A549 treated with Mapracorat at 1 μM for 4 hours (cell line): Measurements from ENCODE around the gene FOXP3. TPM values are rescaled to one million over a fixed set of nuclear protein-coding genes. Genes with fewer than 3 reads are reported as not detected.

ENCODE experiments used
- total RNA-seq: library from RNA; stranded (reverse); fragments of 200-300 nt; extraction: Qiagen RNA extraction; gene quantifications from 5 replicates; pipeline ENCODE4 v1.2.3, GENCODE V29; 2022

FOXP3 gene, protein sequence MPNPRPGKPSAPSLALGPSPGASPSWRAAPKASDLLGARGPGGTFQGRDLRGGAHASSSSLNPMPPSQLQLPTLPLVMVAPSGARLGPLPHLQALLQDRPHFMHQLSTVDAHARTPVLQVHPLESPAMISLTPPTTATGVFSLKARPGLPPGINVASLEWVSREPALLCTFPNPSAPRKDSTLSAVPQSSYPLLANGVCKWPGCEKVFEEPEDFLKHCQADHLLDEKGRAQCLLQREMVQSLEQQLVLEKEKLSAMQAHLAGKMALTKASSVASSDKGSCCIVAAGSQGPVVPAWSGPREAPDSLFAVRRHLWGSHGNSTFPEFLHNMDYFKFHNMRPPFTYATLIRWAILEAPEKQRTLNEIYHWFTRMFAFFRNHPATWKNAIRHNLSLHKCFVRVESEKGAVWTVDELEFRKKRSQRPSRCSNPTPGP
- 0.12 to 0.19 TPM (median 0.14 TPM) in 5 replicates for total RNA-seq

DNA sequence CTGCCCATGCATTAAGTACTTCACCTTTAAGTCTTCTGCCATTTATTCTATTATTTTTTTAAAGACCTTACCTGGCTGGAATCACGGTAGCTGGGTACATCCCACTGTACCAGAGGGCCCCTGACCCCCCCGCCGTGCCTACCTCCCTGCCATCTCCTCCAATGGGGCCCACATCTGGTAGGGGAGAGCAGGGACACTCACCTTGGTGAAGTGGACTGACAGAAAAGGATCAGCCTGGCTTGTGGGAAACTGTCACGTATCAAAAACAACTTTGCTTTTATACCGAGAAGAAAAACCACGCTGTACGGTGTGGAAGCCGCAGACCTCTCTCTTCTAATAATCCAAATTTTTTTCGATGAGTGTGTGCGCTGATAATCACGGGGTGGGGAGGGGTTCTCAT, at the start of gene FOXP3:
Gene FOXP3 (minus strand): TSS at position 251 of the 400 bp plus-strand sequence. CDS start 6,205 bp downstream, outside the sequence.

GRCh38 chrX:49303346-49303745, 38.8 kb upstream of the FOXP3 start, which contains the start of gene GAGE10:
GAGE10 (plus strand) TSS chrX:49303646; CDS start chrX:49304860, 1,214 bp downstream.

GRCh38 chrX:49269767-49270248, 5.3 kb upstream of the FOXP3 start, which contains the start of gene PPP1R3F:
PPP1R3F (plus strand) TSS chrX:49269793; CDS start chrX:49269870, 77 bp downstream.

GRCh38 chrX:49233176-49233575, 31.3 kb downstream of the FOXP3 start, which contains the start of gene CACNA1F:
CACNA1F (minus strand) TSS chrX:49233340; CDS start chrX:49233309, 31 bp downstream.

Other genes with a start within 250 kb of the FOXP3 start
- gene TFE3, start 221.4 kb downstream of the FOXP3 start, total RNA-seq: 41.8 to 52.7 TPM (median 51.5 TPM) in 5 replicates
- 2.7 to 3.9 TPM (median 3.2 TPM) in 5 replicates for gene CCDC120, start 205.7 kb downstream of the FOXP3 start, total RNA-seq
- 35.6 to 45.6 TPM (median 42.4 TPM) in 5 replicates for gene PRAF2, start 190.7 kb downstream of the FOXP3 start, total RNA-seq
- gene WDR45, start 184.8 kb downstream of the FOXP3 start, total RNA-seq: 54.9 to 60.6 TPM (median 57.5 TPM) in 5 replicates
- 21.6 to 24.3 TPM (median 22.5 TPM) in 5 replicates for gene GPKOW, start 141.0 kb downstream of the FOXP3 start, total RNA-seq
- 2.3 to 3.5 TPM (median 3.2 TPM) in 5 replicates for gene MAGIX, start 102.0 kb downstream of the FOXP3 start, total RNA-seq
- gene PLP2, start 92.8 kb downstream of the FOXP3 start, total RNA-seq: 366 to 455 TPM (median 433 TPM) in 5 replicates
- 12.4 to 18.2 TPM (median 17.1 TPM) in 5 replicates for gene PRICKLE3, start 78.3 kb downstream of the FOXP3 start, total RNA-seq
- gene SYP, start 64.5 kb downstream of the FOXP3 start, total RNA-seq: 2.1 to 2.8 TPM (median 2.4 TPM) in 5 replicates
- gene CACNA1F, start 31.4 kb downstream of the FOXP3 start, total RNA-seq: not detected in 5 replicates
- gene CCDC22, start 29.2 kb downstream of the FOXP3 start, total RNA-seq: 12.2 to 15.7 TPM (median 14.1 TPM) in 5 replicates
- gene PPP1R3F, start 5.1 kb upstream of the FOXP3 start, total RNA-seq: 1.4 to 4.1 TPM (median 2.8 TPM) in 5 replicates
- gene GAGE10, start 38.9 kb upstream of the FOXP3 start, total RNA-seq: not detected in 5 replicates
- gene GAGE12J, start 57.3 kb upstream of the FOXP3 start, total RNA-seq: not detected in 5 replicates
- not detected in 5 replicates for gene GAGE13, start 66.9 kb upstream of the FOXP3 start, total RNA-seq